SIG-M5 (cell line): ENCODE measurements around the gene CCNB1IP1.
"Not testable (repeated sequence)": the region's sequence is repeated elsewhere in the genome, so short reads cannot be mapped to it uniquely, and the experiment has no call there.

Experiments used
- DNase-seq: peaks from one replicate; lab custom pipeline; 2025; lab: John Stamatoyannopoulos, UW

Gene CCNB1IP1

DNA sequence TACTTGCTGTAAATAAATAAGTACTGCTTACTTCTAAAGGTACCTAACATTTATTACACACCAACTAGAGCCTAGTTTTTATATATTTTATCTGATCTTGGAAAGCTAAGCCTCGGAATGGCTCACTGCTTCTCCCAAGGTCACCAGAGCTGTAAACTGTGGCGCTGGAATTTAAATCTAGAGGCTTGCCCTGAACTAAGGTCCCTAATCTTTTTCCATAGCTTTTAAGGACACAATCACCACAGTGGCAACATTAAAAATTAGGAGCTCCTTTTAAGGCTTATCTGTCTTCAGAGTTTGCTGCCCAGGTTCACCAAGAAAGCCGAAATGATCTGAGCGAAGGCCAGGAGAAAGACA lies 670 bp downstream of the CCNB1IP1 start:
- no peak for DNase-seq

DNA sequence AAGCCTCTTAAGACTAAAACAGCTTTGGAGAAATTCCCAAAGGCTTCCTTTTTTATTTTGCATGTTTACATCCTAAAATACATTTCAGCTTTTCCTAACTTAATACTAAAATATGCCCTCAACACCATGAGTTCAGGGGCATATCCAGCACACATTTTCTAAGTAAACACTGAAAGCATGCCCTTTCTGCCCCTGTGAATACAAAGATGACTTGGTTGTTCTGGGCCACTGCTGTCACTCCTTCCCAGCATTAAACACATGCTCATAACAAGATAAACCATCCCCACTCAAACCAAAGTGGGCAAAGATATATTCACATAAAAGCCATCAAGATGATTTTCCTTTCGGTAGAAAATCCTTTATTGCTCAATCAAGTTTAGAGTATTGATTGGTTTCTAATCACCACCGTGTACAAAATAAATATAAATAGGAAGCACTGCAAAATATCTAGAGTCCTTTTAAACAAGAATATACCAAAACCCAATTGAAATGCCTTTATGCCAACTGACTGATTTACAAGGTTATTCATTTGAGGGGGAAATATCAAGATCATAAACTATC lies 1.9 kb downstream of the CCNB1IP1 start:
- no peak for DNase-seq

DNA sequence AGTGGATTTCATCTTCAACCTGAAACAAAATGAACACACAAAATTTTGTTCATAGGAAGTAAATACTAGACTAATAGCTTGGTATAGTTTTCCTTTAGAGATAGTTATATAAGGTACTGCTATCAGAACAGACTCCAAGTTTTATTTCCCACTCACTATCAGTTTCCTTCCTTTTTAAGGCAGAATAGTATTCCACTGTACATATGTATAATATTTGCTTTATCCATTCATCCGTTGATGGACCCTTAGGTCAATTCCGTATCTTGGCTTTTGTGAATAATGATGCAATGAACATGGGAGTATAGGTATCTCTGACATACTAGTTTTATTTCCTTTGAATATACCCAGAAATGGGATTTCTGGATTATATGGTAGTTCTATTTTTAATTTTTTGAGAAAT lies 3.7 kb downstream of the CCNB1IP1 start:
- DNase-seq: no peak

- DNase-seq: no peak
These were observed 4.4 kb downstream of the CCNB1IP1 start for GRCh38 chr14:20328705-20329104.

- peak; percentile 3 for DNase-seq
These were observed 5.8 kb downstream of the CCNB1IP1 start for GRCh38 chr14:20327005-20327869.

- no peak for DNase-seq
These were observed 15.4 kb downstream of the CCNB1IP1 start for GRCh38 chr14:20317720-20318119.

DNA sequence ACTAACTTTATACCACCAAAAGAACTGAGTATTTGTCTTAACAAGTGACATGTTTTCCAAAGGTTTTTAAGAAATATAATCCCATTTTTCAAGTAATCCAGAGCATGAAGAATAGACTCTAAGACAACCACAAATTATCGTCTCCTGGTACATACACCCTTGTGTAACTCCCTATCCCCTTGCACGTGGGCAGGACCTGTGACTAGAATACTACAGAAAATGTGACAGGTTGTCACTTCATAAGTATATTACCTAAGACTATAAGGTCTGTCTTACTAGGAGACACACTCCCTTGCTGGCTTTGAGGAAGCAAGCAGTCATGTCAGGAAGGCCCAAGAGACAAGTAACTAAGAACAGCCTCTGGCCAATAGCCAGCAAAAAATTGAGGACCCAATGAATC lies 19.1 kb downstream of the CCNB1IP1 start:
- DNase-seq: no peak

GRCh38 chr14:20306079-20306423 lies 27.0 kb downstream of the CCNB1IP1 start:
- DNase-seq: no peak

GRCh38 chr14:20305265-20306078 lies 27.6 kb downstream of the CCNB1IP1 start, which contains the start of gene TTC5:
TSS of gene TTC5 (minus strand) at chr14:20305951. CDS start at chr14:20305937, 14 bp downstream.
- peak; percentile 5 for DNase-seq

- DNase-seq: no peak
These were observed 30.9 kb downstream of the CCNB1IP1 start for GRCh38 chr14:20302042-20302755.

DNA sequence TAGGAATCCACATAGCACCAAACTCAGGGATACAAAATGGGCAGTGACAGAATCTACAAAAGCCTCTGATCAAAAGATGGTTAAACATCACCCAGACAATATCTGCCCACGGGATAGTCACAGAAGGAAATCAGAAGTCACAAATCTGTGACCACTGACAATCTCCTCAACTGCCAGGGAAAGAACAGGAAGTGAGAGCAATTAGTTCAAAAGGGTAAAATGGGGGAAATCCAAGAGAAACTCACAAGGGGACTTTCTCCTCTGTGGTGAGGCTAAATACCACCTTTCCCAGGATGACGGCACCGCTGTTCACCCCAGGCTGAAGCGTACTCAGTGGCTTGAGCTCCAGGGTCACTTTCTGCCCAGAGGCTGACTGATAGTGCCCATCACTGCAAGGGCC lies 38.0 kb downstream of the CCNB1IP1 start:
- DNase-seq: no peak

- no peak for DNase-seq
These were observed 38.4 kb downstream of the CCNB1IP1 start for GRCh38 chr14:20294636-20295035.

- DNase-seq: not testable (repeated sequence)
These were observed 51.1 kb downstream of the CCNB1IP1 start for GRCh38 chr14:20281998-20282397.

DNA sequence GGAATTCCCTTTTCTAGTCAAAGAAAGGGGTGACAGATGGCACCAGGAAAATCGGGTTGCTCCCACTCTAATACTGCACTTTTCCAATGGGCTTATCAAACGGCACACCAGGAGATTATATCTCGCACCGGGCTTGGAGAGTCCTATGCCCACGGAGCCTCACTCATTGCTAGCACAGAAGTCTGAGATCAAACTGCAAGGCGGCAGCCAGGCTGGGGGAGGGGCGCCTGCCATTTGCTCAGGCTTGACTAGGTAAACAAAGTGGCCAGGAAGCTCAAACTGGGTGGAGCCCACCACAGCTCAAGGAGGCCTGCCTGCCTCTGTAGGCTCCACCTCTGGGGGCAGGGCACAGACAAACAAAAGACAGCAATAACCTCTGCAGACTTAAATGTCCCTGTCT lies 52.8 kb downstream of the CCNB1IP1 start:
- DNase-seq: not testable (repeated sequence)

GRCh38 chr14:20278414-20278813 lies 54.7 kb downstream of the CCNB1IP1 start:
- no peak for DNase-seq

GRCh38 chr14:20277409-20277808 lies 55.7 kb downstream of the CCNB1IP1 start:
- no peak for DNase-seq

GRCh38 chr14:20274062-20274461 lies 59.0 kb downstream of the CCNB1IP1 start:
- no peak for DNase-seq

DNA sequence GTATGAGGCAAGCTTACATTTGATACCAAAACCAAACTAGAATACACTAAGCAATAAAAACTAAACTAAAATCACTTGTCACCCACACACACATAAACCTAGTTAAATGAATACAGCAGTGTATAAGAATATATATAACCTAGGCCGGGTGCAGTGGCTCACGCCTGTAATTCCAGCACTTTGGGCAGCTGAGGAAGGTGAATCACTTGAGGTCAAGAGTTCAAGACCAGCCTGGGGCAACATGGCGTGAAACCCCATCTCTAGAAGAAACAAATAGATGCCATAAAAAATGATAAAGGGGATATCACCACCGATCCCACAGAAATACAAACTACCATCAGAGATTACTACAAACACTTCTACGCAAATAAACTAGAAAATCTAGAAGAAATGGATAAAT lies 68.7 kb downstream of the CCNB1IP1 start:
- not testable (repeated sequence) for DNase-seq

DNA sequence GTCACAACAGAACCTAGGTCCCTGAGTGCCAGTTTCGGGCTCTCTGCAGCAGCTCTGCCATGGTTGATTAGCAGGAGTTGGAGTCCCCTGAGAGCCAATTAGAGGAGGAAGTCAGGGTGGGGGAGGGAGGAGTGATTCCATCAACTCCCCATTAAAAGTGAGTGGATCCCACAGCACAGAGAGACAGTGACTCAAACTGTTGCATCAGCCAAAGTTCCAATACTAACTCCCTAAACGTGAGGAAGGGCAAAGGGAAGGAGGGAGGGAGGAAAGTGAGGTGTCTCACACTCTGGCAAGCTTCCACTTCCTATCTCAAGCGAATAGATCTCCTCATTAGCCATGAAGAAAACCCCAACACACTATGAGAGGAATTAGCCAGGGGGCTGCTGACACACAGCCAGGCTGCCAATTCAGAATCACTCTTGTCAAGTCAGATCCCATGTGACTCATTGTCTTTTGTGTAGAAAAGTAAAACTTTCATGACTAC lies 70.4 kb downstream of the CCNB1IP1 start:
- no peak for DNase-seq
